Ascending aorta (tissue), 2 donors: ENCODE data around the gene CARD10. TPM values are rescaled to one million over a fixed set of nuclear protein-coding genes. Genes with fewer than 3 reads are reported as not detected.
A peak's percentile ranks its signal among the peaks of the same experiment; 100 is the strongest.
"Not testable (repeated sequence)": the region's sequence is repeated elsewhere in the genome, so short reads cannot be mapped to it uniquely, and the experiment has no call there.

Experiments
- DNase-seq, 2 donors: peaks; one replicate each; pipeline ENCODE4 v3.0.0-alpha.2; 2019; ENCODE audit warnings: low spot score in 2 of 2
- H3K27ac ChIP-seq, 2 donors: fragments of 200-600 bp; sonication (generic); one replicate each; pipeline ENCODE4 v1.5.1; 2016 to 2017; ENCODE audit warnings: mild to moderate bottlenecking in 1 of 2
- H3K27me3 ChIP-seq: fragments of 200-600 bp; sonication (generic); one replicate; pipeline ENCODE4 v1.5.1; 2017
- H3K36me3 ChIP-seq, 2 donors: fragments of 200-600 bp; sonication (generic); one replicate each; pipeline ENCODE4 v1.5.1; 2016
- H3K4me1 ChIP-seq, 2 donors: fragments of 200-600 bp; sonication (generic); one replicate each; pipeline ENCODE4 v1.5.1; 2016 to 2017; ENCODE audit warnings: mild to moderate bottlenecking in 1 of 2
- H3K4me3 ChIP-seq, 2 donors: fragments of 200-600 bp; sonication (generic); one replicate each; pipeline ENCODE4 v1.5.1; 2016 to 2017; ENCODE audit warnings: mild to moderate bottlenecking in 1 of 2
- H3K9me3 ChIP-seq, 2 donors: fragments of 200-600 bp; sonication (generic); one replicate each; pipeline ENCODE4 v1.5.1; 2016
- intact Hi-C: fragments of 100-400 bp; cut with DNase I; formaldehyde crosslinking; loops from one replicate; pipeline ENCODE4 v1.15.1; 2023
- total RNA-seq: library from RNA; depleted of rRNA; stranded (reverse); fragments of >200 nt; gene quantifications from one replicate; pipeline ENCODE4 v1.1.0, GENCODE V29; 2016
- TF ChIP-seq, protein P1 (sequence below), 3 experiments: fragments of 200-600 bp in 2 of 3; fragments of 450-650 bp in 1 of 3; sonication (generic) in 2 of 3; IDR thresholded peaks; one replicate each; pipeline ENCODE4 v1.5.1; 2016 to 2019; ENCODE audit warnings: antibody characterized with exemption in 3 of 3, mild to moderate bottlenecking in 1 of 3, moderate library complexity in 1 of 3

CARD10 gene
- total RNA-seq, 1 donor from 2014 or later, result 21.0 TPM

GRCh38 chr22:37545703-37546436 is 26.7 kb upstream of the CARD10 start:
- Histone ChIP-seq H3K27me3 (no peaks in the 10 kb centered on the region), H3K4me1 (peaks cover 23 to 55% of the 10 kb centered on the region in 2 donors), H3K9me3 (no peaks in the 10 kb centered on the region), H3K4me3 (peak overlapping the region; percentile 35 to 44), H3K27ac (peak overlapping the region; percentile 93 to 99), H3K36me3 (no peaks in the 10 kb centered on the region)
- TF ChIP-seq, protein P1, sequence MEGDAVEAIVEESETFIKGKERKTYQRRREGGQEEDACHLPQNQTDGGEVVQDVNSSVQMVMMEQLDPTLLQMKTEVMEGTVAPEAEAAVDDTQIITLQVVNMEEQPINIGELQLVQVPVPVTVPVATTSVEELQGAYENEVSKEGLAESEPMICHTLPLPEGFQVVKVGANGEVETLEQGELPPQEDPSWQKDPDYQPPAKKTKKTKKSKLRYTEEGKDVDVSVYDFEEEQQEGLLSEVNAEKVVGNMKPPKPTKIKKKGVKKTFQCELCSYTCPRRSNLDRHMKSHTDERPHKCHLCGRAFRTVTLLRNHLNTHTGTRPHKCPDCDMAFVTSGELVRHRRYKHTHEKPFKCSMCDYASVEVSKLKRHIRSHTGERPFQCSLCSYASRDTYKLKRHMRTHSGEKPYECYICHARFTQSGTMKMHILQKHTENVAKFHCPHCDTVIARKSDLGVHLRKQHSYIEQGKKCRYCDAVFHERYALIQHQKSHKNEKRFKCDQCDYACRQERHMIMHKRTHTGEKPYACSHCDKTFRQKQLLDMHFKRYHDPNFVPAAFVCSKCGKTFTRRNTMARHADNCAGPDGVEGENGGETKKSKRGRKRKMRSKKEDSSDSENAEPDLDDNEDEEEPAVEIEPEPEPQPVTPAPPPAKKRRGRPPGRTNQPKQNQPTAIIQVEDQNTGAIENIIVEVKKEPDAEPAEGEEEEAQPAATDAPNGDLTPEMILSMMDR (IDR thresholded peaks at IDR 0.05), result no peak
- intact Hi-C loops, result loop anchor here (1.0 to 10.0 kb wide), 6 partner anchors 15 to 771 kb away; partner anchors contain the start of genes GGA1, IFT27 and LGALS1
- DNase-seq, result peak; percentile 61 to 96

- peak overlapping the region; percentile 35 to 44 for H3K4me3 ChIP-seq
- H3K27ac ChIP-seq, result peak overlapping the region; percentile 93 to 99
- H3K36me3 ChIP-seq, result no peaks in the 10 kb centered on the region
- no peaks in the 10 kb centered on the region for H3K27me3 ChIP-seq
- DNase-seq, result peak in 1 of 2 donors; percentile 83
- H3K9me3 ChIP-seq, result no peaks in the 10 kb centered on the region
- TF ChIP-seq, protein P1 (IDR thresholded peaks at IDR 0.05), result peak; percentile 58 to 86 (median 77)
- intact Hi-C loops, result loop anchor here (1.0 to 10.0 kb wide), 4 partner anchors 22 to 770 kb away; partner anchors contain the start of genes GGA1, IFT27 and LGALS1
- H3K4me1 ChIP-seq, result peaks cover 23 to 50% of the 10 kb centered on the region in 2 donors
These were observed 25.9 kb upstream of the CARD10 start for GRCh38 chr22:37544955-37545702.

DNA sequence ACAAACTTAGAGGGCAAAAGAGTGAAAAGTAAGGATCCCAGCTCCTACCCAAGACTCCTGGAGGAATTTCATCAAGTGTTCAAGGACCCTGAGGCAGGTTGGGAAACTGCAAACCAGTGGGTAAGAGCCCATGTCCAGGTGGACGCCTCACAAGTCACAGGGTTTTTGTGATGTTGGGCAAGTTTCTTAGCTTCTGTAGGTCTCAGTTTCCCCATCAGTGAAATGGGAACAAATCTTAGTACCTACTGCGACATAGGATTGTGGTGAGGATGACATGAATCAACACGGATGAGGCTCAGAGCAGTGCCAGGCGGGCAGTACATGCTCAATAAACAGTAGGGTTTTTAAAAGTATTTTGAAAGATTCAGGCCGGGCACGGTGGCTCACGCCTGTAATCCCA is 23.7 kb upstream of the CARD10 start:
- H3K9me3 ChIP-seq, result no peaks in the 10 kb centered on the region
- H3K4me1 ChIP-seq, result peaks cover 19 to 37% of the 10 kb centered on the region in 2 donors
- H3K27ac ChIP-seq, result no peak overlapping the region
- no peaks in the 10 kb centered on the region for H3K36me3 ChIP-seq
- no peak overlapping the region for H3K4me3 ChIP-seq
- intact Hi-C loops, result loop anchor here (10.0 kb wide), 1 partner anchor 768 kb away; the partner anchor contains the start of gene IFT27
- H3K27me3 ChIP-seq, result no peaks in the 10 kb centered on the region
- TF ChIP-seq, protein P1 (IDR thresholded peaks at IDR 0.05), result no peak
- DNase-seq, result no peak

DNA sequence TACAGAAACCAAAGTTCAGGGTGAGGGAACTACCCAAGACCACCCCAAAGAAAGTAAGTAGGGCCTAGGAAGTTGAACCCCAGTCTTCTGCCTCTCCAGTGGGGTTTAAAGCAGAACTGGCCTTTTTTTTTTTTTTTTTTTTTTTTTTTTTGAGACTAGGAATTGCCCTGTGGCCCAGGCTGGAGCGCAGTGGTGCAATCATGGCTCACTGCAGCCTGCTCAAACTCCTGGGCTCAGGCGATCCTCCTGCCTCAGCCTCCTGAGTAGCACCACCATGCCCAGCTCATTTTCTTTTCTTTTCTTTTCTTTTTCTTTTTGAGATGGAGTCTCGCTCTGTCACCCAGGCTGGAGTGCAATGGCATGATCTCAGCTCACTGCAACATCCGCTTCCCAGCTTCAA is 23.2 kb upstream of the CARD10 start:
- not testable (repeated sequence) for H3K27me3 ChIP-seq, DNase-seq, H3K4me3 ChIP-seq, H3K27ac ChIP-seq, H3K9me3 ChIP-seq, H3K36me3 ChIP-seq
- peaks cover 14 to 33% of the 10 kb centered on the region in 2 donors for H3K4me1 ChIP-seq
- intact Hi-C loops, result loop anchor here (10.0 kb wide), 1 partner anchor 768 kb away; the partner anchor contains the start of gene IFT27

- not testable (repeated sequence) for H3K27ac ChIP-seq, H3K36me3 ChIP-seq, DNase-seq, H3K9me3 ChIP-seq, H3K4me1 ChIP-seq, H3K27me3 ChIP-seq, H3K4me3 ChIP-seq
- intact Hi-C loops, result loop anchor here (10.0 kb wide), 1 partner anchor 765 kb away; the partner anchor contains the start of gene IFT27
These were observed 20.6 kb upstream of the CARD10 start for GRCh38 chr22:37539790-37540189.

DNA sequence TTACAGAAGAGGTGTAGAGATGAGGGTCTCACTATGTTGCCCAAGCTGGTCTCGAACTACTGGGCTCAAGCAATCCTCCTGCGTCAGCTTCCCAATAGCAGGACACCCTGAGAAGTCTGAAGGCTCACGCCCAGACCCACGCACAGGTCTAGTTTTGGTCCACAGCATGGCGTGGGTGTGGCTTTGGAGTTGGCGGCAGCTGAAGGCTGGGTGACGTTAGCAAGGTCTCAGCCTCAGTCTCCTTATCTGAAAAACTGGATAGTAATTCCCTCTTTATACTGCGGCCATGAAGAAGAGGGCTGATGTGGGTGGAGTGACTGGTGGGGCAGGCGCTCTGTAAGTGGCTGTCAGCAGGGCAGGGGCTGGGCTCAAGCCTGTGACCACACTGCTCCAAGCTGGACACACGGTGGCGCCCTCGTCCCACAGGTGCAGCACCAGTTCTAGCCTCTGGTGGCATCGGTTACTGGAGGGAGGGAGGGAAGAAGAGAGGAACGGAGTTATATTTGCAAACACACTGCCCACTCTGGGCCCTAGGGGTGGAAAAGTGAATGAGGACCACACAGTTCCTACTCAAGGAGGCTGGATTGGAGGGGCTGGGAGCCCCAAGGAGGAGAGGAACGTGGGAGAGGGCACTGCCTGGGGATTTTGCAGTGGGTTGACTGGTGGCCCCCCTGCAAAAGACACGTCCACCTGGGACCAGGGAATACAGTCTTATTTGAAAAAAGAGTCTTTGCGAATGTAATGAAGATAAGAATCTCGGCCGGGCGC is 19.6 kb upstream of the CARD10 start:
- Histone ChIP-seq H3K4me3 (peak overlapping the region in 1 of 2 donors; percentile 7), H3K27me3 (no peaks in the 10 kb centered on the region), H3K9me3 (no peaks in the 10 kb centered on the region), H3K27ac (no peak overlapping the region), H3K4me1 (peaks cover 0 to 6% of the 10 kb centered on the region in 2 donors), H3K36me3 (no peaks in the 10 kb centered on the region)
- peak; percentile 70 to 96 for DNase-seq
- TF ChIP-seq, protein P1 (IDR thresholded peaks at IDR 0.05), result peak; percentile 95 to 99 (median 96)
- intact Hi-C loops, result loop anchor here (1.0 kb wide), 2 partner anchors 29 to 54 kb away; no protein-coding TSS in a partner anchor
